Neural cell (in vitro differentiated cells): ENCODE results near the gene DENND1A. TPM values are rescaled to one million over a fixed set of nuclear protein-coding genes. Genes with fewer than 3 reads are reported as not detected.

Experiments used
- H2AFZ ChIP-seq: fragments of 200-600, 300-800 bp; sonication (generic), shearing (Covaris generic); 2 replicates; pipeline ENCODE4 v1.6.0; 2014; ENCODE audit warnings: low read depth, mild to moderate bottlenecking, antibody characterized with exemption, low read length, moderate library complexity
- H3F3A ChIP-seq: fragments of 200-600 bp; shearing (Covaris generic); 2 replicates; pipeline ENCODE4 v1.6.1; 2016; ENCODE audit warnings: mild to moderate bottlenecking, moderate library complexity, mixed read lengths, antibody characterized with exemption, low read length; ENCODE audit not compliant: insufficient read depth, poor library complexity, severe bottlenecking
- H3K27ac ChIP-seq: fragments of 200-600, 300-800 bp; sonication (generic), shearing (Covaris generic); 2 replicates; pipeline ENCODE4 v1.5.1; 2014; ENCODE audit warnings: mild to moderate bottlenecking, low read length, moderate library complexity
- H3K27me3 ChIP-seq: fragments of 300-800, 200-600 bp; sonication (generic), shearing (Covaris generic); 2 replicates; pipeline ENCODE4 v1.6.0; 2014; ENCODE audit warnings: mild to moderate bottlenecking, low read depth, low read length, moderate library complexity; ENCODE audit not compliant: insufficient read depth
- H3K36me3 ChIP-seq: fragments of 300-800, 200-600 bp; sonication (generic), shearing (Covaris generic); 2 replicates; pipeline ENCODE4 v1.5.1; 2014; ENCODE audit warnings: mild to moderate bottlenecking, antibody characterized with exemption, low read length, moderate library complexity; ENCODE audit not compliant: insufficient read depth
- H3K4me2 ChIP-seq: fragments of 300-800, 200-600 bp; sonication (generic), shearing (Covaris generic); 2 replicates; pipeline ENCODE4 v1.6.0; 2014; ENCODE audit warnings: mild to moderate bottlenecking, low read length
- H3K4me3 ChIP-seq: fragments of 300-800, 200-600 bp; sonication (generic), shearing (Covaris generic); 2 replicates; pipeline ENCODE4 v1.5.1; 2014; ENCODE audit warnings: mild to moderate bottlenecking, low read length, moderate library complexity
- H3K79me2 ChIP-seq: fragments of 200-600 bp; shearing (Covaris generic); replicated peaks from 2 replicates; pipeline ENCODE4 v1.6.0; 2014; ENCODE audit warnings: mild to moderate bottlenecking, low read length, moderate library complexity; ENCODE audit not compliant: insufficient read depth
- H3K9ac ChIP-seq: fragments of 300-800, 200-600 bp; sonication (generic), shearing (Covaris generic); 2 replicates; pipeline ENCODE4 v1.6.1; 2016; ENCODE audit warnings: mild to moderate bottlenecking, low read length, mixed read lengths
- H3K9me2 ChIP-seq: fragments of 200-600 bp; shearing (Covaris generic); 2 replicates; pipeline ENCODE4 v1.6.1; 2016; ENCODE audit warnings: mild to moderate bottlenecking, low read length, mixed read lengths; ENCODE audit not compliant: insufficient read depth
- H3K9me3 ChIP-seq: fragments of 200-600, 300-800 bp; sonication (generic), shearing (Covaris generic); 2 replicates; pipeline ENCODE4 v1.6.1; 2016; ENCODE audit warnings: mild to moderate bottlenecking, mixed run types, low read length, moderate library complexity, mixed read lengths
- H4K20me1 ChIP-seq: fragments of 200-600 bp; shearing (Covaris generic); 2 replicates; pipeline ENCODE4 v1.6.1; 2016; ENCODE audit warnings: mild to moderate bottlenecking, mixed run types; ENCODE audit not compliant: insufficient read depth
- CTCF ChIP-seq: fragments of 450-650 bp; IDR thresholded peaks from 2 replicates; pipeline ENCODE4 v1.5.1; 2014; ENCODE audit warnings: antibody characterized with exemption, mild to moderate bottlenecking, moderate library complexity; ENCODE audit not compliant: poor library complexity, severe bottlenecking
- EP300 ChIP-seq: fragments of 450-650 bp; conservative IDR thresholded peaks from 2 replicates; pipeline ENCODE4 v1.6.1; 2014; ENCODE audit warnings: antibody characterized with exemption, mild to moderate bottlenecking, moderate library complexity; ENCODE audit not compliant: poor library complexity, severe bottlenecking
- EZH2 ChIP-seq: fragments of 200-600, 300-800 bp; shearing (Covaris generic), sonication (generic); IDR thresholded peaks from 2 replicates; pipeline ENCODE4 v1.6.1; 2014; ENCODE audit warnings: antibody characterized with exemption, low read length, borderline replicate concordance, mild to moderate bottlenecking; ENCODE audit not compliant: insufficient read depth, poor library complexity, severe bottlenecking
- MXI1 ChIP-seq: fragments of 450-650 bp; conservative IDR thresholded peaks from 2 replicates; pipeline ENCODE4 v1.6.1; 2014; ENCODE audit warnings: antibody characterized with exemption, mild to moderate bottlenecking; ENCODE audit not compliant: poor library complexity, severe bottlenecking
- POLR2AphosphoS5 ChIP-seq: IDR thresholded peaks from 2 replicates; pipeline ENCODE4 v1.6.1; 2012
- RAD21 ChIP-seq: fragments of 450-650 bp; conservative IDR thresholded peaks from 2 replicates; pipeline ENCODE4 v1.6.1; 2014; ENCODE audit warnings: antibody characterized with exemption, mild to moderate bottlenecking, moderate library complexity
- REST ChIP-seq: IDR thresholded peaks from 2 replicates; pipeline ENCODE4 v1.6.1; 2012; ENCODE audit warnings: borderline replicate concordance
- SMC3 ChIP-seq: fragments of 450-650 bp; conservative IDR thresholded peaks from 2 replicates; pipeline ENCODE4 v1.6.1; 2014; ENCODE audit warnings: antibody characterized with exemption, mild to moderate bottlenecking, moderate library complexity; ENCODE audit not compliant: poor library complexity
- TAF1 ChIP-seq: IDR thresholded peaks from 2 replicates; pipeline ENCODE4 v1.6.1; 2012; ENCODE audit warnings: low read depth
- polyA plus RNA-seq: library from polyadenylated mRNA; depleted of rRNA; stranded (reverse); fragments of >200 nt; gene quantifications from 2 replicates; pipeline ENCODE4 v1.2.3, GENCODE V29; 2014

The DENND1A gene
- polyA plus RNA-seq, 1 donor from 2014 or later, result 2.3 TPM

- TF ChIP-seq EZH2, result no peak
Measured at GRCh38 chr9:123778232-123778902, 151.6 kb downstream of the DENND1A start (continued).

- TF ChIP-seq EZH2 (no peak), MXI1 (no peak), REST (no peak), RAD21 (no peak), POLR2AphosphoS5 (no peak), CTCF (no peak), EP300 (no peak), TAF1 (no peak), SMC3 (no peak)
- Histone ChIP-seq H3K9me2 (no peaks in the 10 kb centered on the region), H2AFZ (no peak overlapping the region), H3F3A (no peaks in the 10 kb centered on the region), H3K27ac (no peak overlapping the region), H4K20me1 (no peaks in the 10 kb centered on the region), H3K79me2 (peaks cover 9% of the 10 kb centered on the region), H3K9me3 (no peaks in the 10 kb centered on the region), H3K9ac (no peak overlapping the region), H3K4me3 (no peak overlapping the region), H3K27me3 (no peaks in the 10 kb centered on the region), H3K4me2 (no peak overlapping the region), H3K36me3 (no peaks in the 10 kb centered on the region)
Measured at GRCh38 chr9:123776708-123777537, 153.0 kb downstream of the DENND1A start.
